ENCODE data around the gene SLC29A4.

DNA sequence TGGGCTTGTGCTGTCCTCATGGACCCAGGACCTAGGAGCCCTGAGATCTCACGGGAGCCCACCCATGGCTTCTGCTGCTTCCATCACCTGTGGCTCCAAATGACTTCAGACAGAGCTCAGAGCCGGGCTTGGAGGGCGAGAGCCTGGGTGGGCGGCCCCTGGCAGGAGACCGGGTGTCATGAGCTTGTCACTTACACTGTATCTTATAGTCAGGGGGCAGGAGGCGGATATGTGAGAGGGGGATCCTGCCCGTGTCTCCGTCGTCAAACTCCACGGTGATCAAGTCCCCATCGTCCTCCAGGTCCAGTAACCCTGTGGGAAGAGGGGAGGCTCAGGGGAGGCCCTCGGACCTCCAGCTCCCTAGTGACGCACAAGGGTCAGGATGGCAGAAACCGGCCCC, 33.0 kb downstream of the SLC29A4 start:
- TF ChIP-seq, protein P1, sequence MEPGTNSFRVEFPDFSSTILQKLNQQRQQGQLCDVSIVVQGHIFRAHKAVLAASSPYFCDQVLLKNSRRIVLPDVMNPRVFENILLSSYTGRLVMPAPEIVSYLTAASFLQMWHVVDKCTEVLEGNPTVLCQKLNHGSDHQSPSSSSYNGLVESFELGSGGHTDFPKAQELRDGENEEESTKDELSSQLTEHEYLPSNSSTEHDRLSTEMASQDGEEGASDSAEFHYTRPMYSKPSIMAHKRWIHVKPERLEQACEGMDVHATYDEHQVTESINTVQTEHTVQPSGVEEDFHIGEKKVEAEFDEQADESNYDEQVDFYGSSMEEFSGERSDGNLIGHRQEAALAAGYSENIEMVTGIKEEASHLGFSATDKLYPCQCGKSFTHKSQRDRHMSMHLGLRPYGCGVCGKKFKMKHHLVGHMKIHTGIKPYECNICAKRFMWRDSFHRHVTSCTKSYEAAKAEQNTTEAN (CRISPR knock-in tag; conservative IDR thresholded peaks at IDR 0.05), result no peak
- TF ChIP-seq ZNF768 (CRISPR knock-in tag; IDR thresholded peaks at IDR 0.05) (no peak), ZBTB7B (CRISPR knock-in tag; IDR thresholded peaks at IDR 0.05) (no peak)
